Hepatocyte (in vitro differentiated cells): ENCODE data around the gene PLTP.

ENCODE experiments used
- EZH2 ChIP-seq: fragments of 200-600 bp; sonication (generic); IDR thresholded peaks from 2 replicates; pipeline ENCODE4 v1.6.1; 2016; ENCODE audit warnings: antibody characterized with exemption, mild to moderate bottlenecking, borderline replicate concordance
- TF ChIP-seq, protein P1 (sequence below): fragments of 200-600 bp; sonication (generic); IDR thresholded peaks from 2 replicates; pipeline ENCODE4 v1.5.1; 2016; ENCODE audit warnings: antibody characterized with exemption, mild to moderate bottlenecking; ENCODE audit not compliant: poor library complexity

DNA sequence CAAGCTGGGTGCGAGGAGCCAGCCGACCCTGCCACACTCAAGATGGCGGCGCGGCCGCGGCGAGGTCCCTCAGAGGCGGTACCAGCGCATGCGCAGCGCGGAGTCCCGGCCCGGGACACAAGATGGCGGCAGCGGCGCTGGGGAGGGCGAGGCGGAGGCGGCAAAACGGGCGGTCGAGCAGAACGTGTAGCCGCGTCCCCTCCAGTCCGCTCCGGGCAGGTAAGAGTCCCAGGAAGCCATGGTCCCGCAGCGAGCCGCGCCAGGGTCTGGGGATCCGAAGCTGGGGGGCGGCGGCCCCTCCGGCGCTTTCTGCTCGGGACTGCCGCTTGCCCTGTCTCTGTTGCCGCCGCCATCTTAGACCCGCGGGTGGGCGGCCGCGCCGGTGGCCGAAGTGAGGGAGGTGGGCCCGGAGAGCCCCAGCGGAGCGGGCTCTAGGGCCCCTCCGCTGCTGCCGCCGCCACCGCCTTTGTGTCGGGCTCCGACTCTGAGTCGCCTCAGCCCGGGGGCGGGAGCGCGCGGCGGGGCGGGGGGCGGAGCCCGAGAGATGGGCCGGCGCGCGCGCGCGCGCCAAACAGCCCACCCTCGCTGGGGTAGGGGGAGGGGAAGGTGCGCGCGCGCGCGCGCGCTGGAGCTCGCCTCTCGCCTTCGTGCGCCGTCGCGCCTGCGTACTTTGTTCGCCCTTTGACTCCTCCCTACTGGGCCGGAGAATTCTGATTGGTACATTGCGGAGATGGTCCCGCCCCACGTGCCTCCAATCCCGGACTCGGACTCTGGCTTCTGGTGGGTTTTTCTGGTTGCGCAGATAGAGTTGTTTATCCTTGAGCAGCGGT is 22.8 kb upstream of the PLTP start, which contains the start of gene PCIF1:
- TF ChIP-seq, protein P1, sequence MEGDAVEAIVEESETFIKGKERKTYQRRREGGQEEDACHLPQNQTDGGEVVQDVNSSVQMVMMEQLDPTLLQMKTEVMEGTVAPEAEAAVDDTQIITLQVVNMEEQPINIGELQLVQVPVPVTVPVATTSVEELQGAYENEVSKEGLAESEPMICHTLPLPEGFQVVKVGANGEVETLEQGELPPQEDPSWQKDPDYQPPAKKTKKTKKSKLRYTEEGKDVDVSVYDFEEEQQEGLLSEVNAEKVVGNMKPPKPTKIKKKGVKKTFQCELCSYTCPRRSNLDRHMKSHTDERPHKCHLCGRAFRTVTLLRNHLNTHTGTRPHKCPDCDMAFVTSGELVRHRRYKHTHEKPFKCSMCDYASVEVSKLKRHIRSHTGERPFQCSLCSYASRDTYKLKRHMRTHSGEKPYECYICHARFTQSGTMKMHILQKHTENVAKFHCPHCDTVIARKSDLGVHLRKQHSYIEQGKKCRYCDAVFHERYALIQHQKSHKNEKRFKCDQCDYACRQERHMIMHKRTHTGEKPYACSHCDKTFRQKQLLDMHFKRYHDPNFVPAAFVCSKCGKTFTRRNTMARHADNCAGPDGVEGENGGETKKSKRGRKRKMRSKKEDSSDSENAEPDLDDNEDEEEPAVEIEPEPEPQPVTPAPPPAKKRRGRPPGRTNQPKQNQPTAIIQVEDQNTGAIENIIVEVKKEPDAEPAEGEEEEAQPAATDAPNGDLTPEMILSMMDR = no peak
- TF ChIP-seq EZH2 = no peak
